Iris pigment epithelial cell (primary cell): ENCODE measurements around the gene ZNF146.
A peak's percentile ranks its signal among the peaks of the same experiment; 100 is the strongest.
"Not testable (repeated sequence)": the region's sequence is repeated elsewhere in the genome, so short reads cannot be mapped to it uniquely, and the experiment has no call there.

Experiments used
- DNase-seq: peaks from one replicate; pipeline ENCODE4 v3.0.0-alpha.2; 2011; ENCODE audit warnings: low read depth

The ZNF146 gene

DNA sequence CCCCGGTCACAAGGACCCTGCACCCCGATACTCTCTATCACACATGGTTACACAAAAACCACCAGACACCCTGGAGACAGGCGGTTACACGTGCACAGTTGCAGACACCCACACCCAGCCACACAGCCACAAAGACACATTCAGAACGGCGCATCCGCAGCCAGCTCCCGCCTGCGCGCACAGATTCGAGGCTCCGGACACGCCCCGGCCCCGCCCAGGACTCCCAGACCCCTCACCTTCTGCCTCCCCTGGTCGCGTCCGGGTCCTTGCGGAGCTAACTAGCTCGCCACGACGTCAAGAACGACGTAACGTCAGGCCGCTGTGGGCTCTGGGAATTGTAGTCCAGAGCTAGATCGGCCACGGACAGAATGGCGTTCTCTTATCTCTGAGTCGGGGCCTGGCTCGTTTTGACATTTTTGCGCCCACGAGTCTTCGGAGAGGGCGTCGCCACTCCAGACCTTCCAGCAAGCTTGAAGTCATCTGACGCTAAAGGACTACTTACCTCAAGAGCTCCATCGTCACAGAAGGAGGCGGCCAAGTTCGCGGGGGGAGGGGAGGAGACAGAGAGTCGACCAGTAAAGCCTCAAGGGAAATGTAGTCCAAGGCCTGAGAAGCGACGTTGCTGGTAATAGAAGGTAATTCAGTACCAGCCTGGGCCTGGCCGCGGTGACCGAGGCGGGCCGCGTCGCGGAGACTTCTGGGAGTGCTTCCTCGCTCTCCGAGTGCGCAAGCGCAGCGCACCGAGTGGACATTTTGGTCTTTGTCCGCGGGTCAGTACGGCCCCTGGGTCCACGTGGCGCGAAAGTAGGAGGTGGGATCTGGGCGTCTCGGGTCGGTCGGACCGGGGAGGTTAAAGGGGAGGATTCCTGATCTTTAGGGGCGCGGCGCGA, at the start of gene ZNF146, which contains the start of gene ZNF565:
Gene ZNF146, plus strand, starts transcription at position 721 of the 890 bp plus-strand sequence. CDS start 21,335 bp downstream, outside the sequence.
Gene ZNF565, minus strand, starts transcription at position 280 of the 890 bp plus-strand sequence. CDS start 12,680 bp downstream, outside the sequence.
- peak; percentile 99 for DNase-seq

DNA sequence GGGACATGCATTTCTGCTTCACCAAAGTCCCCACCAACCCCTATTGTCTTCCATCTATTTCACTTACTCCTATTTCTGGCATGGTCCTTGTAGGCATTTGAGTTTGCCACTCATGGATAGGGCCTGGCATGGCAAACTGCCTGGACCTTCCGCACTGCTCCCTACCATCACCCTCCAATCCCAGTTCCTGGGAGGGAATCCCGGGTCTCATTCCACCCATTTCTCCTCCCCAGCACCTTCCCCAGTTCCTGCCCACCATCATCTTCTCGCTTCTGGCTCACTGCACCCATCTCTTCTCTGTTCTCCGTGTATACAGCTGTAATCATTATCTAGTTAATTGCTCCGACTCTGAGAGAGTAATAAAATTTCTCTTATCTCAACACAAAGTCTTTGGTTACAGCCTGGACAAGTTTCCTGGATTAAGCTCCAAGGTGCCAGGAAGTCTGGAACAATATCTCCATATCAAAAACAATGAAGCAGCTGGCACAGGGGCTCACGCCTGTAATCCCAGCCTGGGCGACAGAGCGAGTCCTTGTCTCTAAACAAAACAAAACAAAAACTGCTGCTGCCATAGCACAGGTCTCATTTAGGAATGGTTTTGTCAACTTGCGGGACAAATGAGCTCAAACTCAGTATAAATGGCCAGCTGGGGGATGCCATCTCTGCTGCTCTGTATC, 45.7 kb upstream of the ZNF146 start:
- DNase-seq: no peak

DNA sequence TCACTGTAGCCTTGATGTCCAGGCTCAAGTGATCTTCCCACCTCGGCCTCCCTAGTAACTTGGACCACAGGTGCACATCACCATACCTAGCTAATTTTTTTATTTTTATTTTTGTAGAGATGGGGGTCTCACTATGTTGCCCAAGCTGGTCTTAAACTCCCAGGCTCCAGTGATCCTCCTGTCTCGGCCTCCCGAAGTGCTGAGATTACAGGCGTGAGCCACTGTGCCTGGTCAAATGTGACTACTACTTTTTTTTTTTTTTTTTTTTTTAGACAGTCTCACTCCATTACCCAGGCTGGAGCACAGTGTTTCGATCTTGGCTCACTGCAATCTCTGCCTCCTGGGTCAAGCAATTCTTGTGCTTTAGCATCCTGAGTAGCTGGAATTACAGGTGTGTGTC, 42.1 kb upstream of the ZNF146 start:
- no peak for DNase-seq

DNA sequence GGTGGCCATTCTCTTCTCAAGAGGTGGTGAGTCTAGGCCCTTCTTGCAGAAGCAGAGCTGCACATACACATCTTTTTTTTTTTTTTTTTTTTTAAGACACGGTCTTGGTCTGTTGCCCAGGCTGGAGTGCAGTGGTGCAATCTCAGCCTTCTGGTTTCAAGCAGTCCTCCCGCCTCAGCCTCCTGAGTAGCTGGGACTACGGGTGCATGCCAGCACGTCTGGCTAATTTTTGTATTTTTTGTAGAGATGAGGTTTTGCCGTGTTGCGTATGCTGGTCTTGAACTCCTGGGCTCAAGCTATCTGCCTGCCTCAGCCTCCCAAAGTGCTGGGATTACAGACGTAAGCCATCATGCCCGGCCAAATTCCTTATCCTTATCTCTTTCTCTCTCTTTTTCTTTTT, 41.1 kb upstream of the ZNF146 start:
- not testable (repeated sequence) for DNase-seq

DNA sequence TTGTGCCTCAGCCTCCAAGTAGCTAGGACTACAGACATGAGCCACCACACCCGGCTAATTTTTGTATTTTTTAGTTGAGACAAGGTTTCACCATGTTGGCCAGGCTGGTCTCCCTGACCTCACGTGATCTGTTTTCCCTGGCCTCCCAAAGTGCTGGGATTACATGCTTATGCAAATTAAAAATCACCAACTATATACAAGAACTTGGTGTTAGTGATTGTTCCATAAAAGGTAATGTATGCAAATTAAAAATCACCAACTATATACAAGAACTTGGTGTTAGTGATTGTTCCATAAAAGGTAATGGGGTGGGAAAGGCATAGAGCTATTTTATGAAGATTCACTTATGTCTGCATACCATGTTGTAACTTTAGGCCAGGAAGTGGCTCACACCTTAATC, 35.8 kb upstream of the ZNF146 start:
- not testable (repeated sequence) for DNase-seq

DNA sequence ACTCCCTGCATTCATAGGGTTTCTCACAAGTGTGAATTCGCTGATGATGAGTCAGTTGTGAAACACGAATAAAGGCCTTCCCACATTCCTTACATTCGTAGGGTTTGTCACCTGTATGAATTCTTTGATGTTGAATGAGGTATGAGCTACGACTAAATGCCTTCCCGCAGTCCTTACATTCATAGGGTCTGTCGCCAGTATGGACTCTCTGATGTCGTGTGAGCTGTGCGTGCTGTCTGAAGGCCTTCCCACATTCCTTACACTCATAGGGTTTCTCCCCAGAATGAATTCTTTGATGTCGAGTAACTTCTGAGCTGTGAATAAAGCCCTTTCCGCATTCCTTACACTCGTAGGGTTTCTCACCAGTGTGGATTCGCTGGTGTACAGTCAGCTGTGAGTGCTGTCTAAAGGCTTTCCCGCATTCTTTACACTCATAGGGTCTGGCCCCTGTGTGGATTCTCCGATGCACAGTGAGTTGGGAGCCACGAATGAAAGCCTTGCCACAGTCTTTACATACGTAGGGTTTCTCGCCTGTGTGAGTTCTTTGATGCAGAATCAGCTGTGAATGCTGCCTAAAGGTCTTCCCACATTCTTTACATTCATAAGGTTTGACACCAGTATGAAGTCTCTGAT, 32.2 kb upstream of the ZNF146 start:
- DNase-seq: peak; percentile 69

DNA sequence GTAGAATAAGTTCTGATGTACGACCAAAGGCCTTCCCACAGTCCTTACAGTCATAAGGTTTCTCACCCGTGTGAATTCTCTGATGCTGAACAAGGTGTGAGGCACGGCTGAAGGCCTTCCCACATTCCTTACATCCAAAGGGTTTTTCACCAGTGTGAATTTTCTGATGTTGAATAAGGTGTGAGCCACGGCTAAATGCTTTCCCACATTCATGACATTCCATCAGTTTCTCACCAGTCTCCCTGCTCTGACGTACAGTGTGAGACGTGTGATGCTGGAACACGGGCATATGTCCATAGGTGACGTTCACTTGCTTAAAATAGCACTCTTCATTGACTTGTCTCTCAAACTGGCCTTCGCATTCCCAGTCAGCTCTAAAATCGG, 31.7 kb upstream of the ZNF146 start:
- DNase-seq: no peak

DNA sequence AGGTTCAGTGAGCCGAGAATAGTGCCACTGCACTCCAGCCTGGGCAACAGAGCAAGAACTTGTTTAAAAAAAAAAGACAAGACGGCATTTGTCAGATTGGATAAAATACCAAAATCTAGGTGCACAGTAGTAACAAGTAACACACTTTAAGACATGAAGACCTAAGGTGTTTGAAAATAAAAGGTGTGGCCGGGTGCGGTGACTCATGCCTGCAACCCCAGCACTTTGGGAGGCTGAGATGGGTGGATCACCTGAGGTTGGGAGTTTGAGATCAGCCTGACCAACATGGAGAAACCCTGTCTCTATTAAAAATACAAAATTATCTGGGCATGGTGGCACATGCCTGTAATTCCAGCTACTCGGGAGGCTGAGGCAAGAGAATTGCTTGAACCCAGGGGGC, 28.2 kb upstream of the ZNF146 start:
- DNase-seq: not testable (repeated sequence)

DNA sequence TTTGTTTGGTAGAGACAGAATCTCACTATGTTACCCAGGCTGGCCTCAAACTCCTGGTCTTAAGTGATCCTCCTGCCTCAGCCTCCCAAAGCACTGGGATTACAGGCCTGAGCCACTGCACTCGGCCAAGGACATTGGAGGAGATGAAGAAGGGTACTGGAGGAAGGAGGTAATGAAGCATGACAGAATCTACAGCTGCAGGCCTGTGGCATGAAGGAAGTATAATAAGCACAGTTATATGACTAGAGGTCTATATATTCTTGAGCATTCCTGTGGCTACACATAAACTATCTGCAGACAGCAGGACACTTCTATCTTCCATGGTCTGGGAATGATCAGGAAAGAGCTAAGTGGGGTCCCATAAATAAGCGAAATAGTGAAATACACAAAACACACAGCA, 18.7 kb upstream of the ZNF146 start:
- no peak for DNase-seq

DNA sequence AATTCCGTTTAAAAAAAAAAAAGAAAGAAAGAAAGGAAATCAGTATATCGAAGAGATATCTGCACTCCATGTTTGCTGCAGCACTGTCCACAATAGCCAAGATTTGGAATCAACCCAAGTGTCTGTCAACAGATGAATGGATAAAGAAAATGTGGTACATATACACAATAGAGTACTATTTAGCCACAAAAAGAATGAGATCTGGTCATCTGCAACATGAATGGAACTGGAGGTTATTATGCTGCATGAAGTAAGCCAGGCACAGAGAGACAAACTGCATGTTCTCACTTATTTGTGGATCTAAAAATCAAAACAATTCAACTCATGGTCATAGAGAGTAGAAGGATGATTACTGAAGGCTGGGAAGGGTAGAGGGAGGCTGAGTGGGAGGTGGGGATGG, 16.8 kb upstream of the ZNF146 start:
- DNase-seq: no peak

DNA sequence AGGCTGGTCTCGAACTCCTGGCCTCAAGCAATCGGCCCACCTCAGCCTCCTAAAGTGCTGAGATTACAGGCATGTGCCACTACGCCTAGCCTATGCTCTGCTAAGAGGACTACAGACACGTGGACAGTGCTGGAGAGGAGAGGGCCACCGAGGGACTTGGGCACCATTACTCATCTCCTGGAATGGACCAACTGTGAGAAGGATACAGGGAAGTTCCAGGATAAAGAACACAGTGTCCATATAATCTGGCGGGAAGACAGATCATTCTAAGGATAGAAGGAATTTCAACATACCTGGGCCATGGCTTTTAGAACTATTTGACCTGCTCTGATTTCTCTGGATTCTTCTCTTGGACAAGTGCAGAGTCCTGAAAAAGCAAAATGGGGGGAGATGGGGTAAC, 13.2 kb upstream of the ZNF146 start:
- DNase-seq: no peak

DNA sequence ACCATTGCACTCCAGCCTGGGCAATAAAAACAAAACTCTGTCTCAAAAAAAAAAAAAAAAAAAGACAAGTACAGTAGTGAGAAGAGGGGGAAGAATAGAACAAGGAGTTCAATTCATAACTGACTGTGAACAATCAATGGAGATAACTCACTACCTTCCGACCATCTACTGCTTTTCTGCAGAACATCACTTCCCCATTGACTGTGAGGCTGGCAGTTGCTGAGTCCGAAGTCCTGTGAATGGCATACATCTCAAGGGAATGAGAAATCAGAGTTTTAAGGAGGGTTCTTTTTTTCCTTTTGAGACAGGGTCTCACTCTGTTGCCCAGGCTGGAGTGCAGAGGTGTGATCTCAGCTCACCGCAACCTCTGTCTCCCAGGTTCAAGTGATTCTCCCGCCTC, 11.6 kb upstream of the ZNF146 start:
- DNase-seq: no peak

DNA sequence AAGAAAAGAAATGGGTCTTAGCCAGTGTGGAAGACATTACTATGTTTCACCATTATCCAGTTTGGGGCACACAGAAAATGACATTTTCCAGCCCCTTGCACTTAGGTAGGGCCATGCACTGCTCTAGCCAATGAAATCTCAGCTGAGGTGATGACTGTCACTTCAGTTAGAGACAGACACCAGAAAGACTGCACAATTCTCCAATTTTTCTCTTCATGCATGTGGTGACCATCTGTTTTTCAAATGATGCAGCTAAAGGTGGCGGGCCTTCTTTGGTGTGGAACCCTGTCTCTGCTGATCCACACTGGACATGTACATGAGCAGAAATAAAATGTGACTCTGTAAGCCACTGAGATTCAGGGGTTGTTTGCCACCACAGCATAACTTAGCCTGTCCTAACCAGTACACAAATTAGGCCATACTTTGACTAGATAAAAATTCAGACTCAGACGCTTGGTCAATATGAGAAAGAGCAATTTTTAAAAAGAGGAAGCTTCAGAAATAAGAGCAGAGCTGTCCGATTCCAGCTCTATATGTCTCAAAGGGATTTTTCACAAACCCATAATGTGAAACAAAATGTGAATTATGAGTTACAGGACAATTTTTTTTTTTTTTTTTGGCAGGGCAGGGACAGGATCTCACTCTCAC, 7.2 kb upstream of the ZNF146 start:
- DNase-seq: no peak

DNA sequence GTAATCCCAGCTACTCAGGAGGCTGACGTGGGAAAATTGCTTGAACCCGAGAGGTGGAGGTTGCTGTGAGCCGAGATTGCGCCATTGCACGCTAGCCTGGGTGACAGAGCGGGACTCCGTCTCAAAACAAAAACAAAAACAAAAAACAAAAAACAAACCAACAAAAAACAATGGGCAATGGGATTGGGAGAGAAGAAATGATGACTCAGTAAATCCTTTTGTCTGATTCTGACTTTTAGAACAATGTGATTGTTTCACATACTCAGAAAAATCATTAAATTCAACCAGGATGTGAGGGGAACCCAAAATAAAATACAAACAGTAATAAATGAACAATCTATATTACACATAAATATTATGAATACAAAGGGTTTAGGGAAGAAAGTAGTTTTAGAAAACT, 5.5 kb upstream of the ZNF146 start:
- no peak for DNase-seq

DNA sequence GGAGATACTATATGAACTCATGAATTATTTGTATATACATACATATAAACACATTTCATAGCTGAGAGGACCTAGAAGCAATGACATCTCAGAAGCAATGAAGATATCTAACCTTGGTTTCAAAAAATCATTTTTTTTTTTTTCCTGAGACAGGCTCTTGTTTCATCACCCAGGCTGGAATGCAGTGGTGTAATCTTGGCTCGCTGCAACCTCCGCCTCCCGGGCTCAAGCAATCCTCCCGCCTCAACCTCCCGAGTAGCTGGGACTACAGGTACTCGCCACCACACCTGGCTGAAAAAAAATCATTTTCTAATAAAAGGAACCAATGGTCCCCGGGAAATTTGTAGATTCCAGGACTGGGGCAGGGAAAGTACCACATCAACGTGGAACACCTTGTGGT, 4.4 kb upstream of the ZNF146 start:
- peak; percentile 52 for DNase-seq

DNA sequence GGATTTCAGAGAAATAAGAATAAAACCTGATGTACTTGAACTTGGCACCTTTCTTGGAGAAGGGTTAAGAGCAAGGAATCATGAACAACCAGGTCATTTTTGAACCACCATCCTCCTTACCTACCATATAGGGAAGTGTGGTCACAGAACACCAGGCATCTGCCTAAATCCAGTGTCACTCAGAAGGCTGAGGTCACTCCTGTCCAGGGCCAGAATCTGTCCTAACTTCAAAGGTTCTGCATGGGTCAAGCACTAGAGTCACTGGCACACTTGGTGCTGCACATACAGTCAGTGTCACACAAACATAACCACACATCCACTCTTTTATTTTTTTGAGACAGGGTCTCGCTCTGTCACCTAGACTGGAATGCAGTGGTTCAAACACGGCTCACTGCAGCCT, 2.0 kb upstream of the ZNF146 start:
- DNase-seq: no peak

DNA sequence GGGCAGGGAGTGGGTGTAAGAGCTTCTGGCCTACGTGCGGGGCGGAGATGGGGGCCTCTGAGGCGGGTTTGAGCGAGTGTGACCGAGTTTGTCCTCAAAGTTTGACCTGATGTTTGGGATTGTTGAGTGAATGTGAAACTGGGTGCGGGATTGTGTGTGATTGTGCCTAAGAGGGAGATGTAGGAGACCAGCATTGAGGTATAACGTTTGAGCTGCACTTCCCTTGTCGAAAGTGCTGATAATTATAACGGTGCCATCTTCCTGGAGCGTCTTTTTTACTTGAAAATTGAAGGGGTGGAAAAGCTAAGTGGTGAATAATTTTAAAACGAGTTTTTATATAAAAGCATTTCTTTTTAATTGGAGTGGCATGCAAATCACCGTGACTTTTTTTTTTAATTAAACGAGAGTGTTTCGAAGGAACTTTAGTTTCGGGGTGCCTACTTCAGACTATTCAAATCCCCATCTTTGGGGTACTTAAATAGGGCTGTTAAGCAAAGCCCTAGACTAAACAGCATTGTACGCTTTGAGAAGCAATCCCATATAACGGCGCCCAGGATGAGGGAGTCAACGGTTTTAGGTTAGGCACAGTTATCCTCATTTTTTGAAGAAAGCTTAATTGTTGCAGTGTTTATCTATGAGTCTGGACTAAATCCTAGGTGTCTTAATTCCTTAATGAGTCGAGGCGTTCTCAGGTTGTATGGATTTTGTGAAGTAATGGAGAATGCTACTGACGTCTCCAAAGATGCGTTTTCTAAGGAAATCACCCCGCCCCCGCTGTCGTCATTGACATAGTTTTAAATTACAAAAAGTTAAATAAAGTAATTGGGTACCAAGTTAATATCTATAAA, 594 bp downstream of the ZNF146 start:
- DNase-seq: peak; percentile 70

DNA sequence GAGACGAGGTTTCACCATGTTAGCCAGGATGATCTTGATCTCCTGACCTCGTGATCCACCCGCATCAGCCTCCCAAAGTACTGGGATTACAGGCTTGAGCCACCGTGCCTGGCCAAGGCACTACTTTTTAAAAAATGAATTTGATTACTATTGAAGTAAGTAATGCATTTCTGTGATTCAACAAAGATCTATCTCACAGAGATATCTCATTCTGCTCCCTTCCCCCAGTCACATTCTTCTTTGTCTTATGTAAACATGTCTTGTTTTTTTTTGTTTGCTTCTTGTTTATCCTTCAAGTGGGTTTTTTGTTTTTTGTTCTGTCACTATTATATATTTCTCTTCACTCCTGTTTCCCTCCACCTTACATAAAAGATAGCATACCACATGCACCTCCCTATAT, 6.6 kb downstream of the ZNF146 start:
- DNase-seq: no peak

DNA sequence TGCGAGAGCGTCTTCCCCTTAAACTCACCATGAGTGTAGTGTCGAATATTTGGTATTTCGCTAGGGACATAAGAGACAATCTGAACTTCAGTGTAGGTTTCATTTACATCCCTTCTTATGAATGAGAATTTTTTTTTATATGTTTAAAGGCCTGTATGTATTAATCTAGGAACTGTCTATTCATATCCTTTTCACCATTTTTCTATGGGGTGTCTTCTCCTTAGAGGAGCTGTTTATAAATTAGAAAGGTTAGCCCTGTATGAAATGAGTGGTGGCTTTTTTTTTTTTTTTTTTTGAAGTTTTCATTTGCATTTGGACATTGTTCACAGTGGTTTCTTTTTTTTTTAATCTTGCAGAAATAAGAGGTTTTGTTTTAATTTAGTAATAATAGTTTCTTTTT, 7.6 kb downstream of the ZNF146 start:
- DNase-seq: no peak

DNA sequence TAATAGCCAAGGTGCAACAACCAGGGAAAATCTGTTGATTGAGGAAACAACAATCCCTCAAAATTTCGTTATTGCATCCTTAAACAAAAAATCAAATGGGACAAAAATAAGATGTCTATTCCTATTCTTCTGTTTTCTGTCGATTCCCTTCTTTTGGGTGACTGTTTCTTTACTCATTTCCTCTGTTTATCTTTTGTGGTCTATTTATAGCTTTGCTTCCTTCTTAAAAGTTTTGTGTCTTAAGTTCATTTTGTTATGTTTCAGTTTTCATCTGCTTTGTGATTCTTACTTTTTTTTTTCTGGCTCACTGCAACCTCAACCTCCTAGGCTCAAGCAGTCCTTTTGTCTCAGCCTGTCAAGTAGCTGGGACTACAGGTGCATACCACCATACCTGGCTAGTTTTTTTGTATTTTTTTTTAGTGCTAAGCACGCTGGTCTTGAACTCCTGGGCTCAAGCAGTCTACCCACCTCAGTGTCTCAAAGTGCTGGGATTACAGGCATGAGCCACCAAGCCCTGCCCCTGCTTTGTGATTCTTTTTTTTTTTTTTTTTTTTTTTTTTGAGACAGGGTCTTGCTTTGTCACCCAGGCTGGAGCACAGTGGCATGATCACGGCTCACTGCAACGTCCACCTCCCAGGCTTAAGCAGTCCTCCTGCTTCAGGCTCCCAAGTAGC, 10.4 kb downstream of the ZNF146 start:
- DNase-seq: peak; percentile 72

DNA sequence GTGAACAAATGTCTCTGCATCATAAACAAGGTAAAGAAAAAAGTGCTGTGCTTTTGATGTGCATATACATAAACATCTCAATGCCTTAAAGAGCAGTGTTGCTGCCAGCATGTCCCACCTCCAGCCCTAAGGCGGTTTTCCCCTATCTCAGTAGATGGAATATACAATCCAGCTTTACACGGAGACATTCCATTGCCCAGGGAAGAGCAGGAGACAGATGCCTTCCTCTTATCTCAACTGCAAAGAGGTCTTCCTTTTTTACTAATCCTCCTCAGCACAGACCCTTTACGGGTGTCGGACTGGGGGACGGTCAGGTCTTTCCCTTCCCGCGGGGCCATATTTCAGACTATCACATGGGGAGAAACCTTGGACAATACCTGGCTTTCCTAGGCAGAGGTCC, 18.7 kb downstream of the ZNF146 start:
- DNase-seq: not testable (repeated sequence)
